PC-3 (cell line): Measurements from ENCODE around the gene IL12RB1.
"Not testable (repeated sequence)": the region's sequence is repeated elsewhere in the genome, so short reads cannot be mapped to it uniquely, and the experiment has no call there.

ENCODE experiments used
- CTCF ChIP-seq: fragments of 300-600 bp; sonication (generic); conservative IDR thresholded peaks from 2 replicates; pipeline ENCODE4 v1.5.1; 2017; ENCODE audit warnings: antibody characterized with exemption, low read depth, mild to moderate bottlenecking, low read length
- EZH2 ChIP-seq: fragments of 300-600 bp; sonication (generic); IDR thresholded peaks from one replicate; pipeline ENCODE4 v1.6.1; 2017; ENCODE audit warnings: antibody characterized with exemption, mild to moderate bottlenecking, low read length; ENCODE audit not compliant: unreplicated experiment

GRCh38 chr19:18032102-18032501 is 54.6 kb downstream of the IL12RB1 start:
- TF ChIP-seq CTCF, EZH2: not testable (repeated sequence)
